GM23248 (cell line): Measurements from ENCODE around the gene POT1. TPM values are rescaled to one million over a fixed set of nuclear protein-coding genes. Genes with fewer than 3 reads are reported as not detected.

ENCODE experiments used
- DNase-seq: peaks from one replicate; pipeline ENCODE4 v3.0.0-alpha.2; 2015
- H2AFZ ChIP-seq: fragments of 200-600 bp; sonication (generic); 2 replicates; pipeline ENCODE4 v1.6.1; 2016; ENCODE audit warnings: antibody characterized with exemption
- H3F3A ChIP-seq: fragments of 200-600 bp; sonication (generic); 2 replicates; pipeline ENCODE4 v1.6.1; 2016; ENCODE audit warnings: mild to moderate bottlenecking, antibody characterized with exemption, mixed run types; ENCODE audit not compliant: insufficient read depth
- H3K27ac ChIP-seq: fragments of 200-600 bp; sonication (generic); 2 replicates; pipeline ENCODE4 v1.5.1; 2016; ENCODE audit warnings: mild to moderate bottlenecking
- H3K27me3 ChIP-seq: fragments of 200-600 bp; sonication (generic); replicated peaks from 2 replicates; pipeline ENCODE4 v1.6.1; 2016; ENCODE audit warnings: mild to moderate bottlenecking; ENCODE audit not compliant: insufficient read depth
- H3K36me3 ChIP-seq: fragments of 200-600 bp; sonication (generic); 2 replicates; pipeline ENCODE4 v1.6.1; 2016; ENCODE audit warnings: low read depth, mild to moderate bottlenecking
- H3K4me1 ChIP-seq: fragments of 200-600 bp; sonication (generic); 2 replicates; pipeline ENCODE4 v1.6.1; 2016; ENCODE audit warnings: mild to moderate bottlenecking; ENCODE audit not compliant: insufficient read depth
- H3K4me2 ChIP-seq: fragments of 200-600 bp; sonication (generic); one replicate; pipeline ENCODE4 v1.6.1; 2016; ENCODE audit warnings: mild to moderate bottlenecking; ENCODE audit not compliant: unreplicated experiment
- H3K4me3 ChIP-seq: fragments of 200-600 bp; sonication (generic); 2 replicates; pipeline ENCODE4 v1.5.1; 2016; ENCODE audit warnings: mild to moderate bottlenecking
- H3K79me2 ChIP-seq: fragments of 200-600 bp; sonication (generic); 2 replicates; pipeline ENCODE4 v1.6.1; 2016; ENCODE audit warnings: mild to moderate bottlenecking; ENCODE audit not compliant: insufficient read depth
- H3K9ac ChIP-seq: fragments of 200-600 bp; sonication (generic); 2 replicates; pipeline ENCODE4 v1.6.1; 2016; ENCODE audit warnings: mild to moderate bottlenecking
- H3K9me2 ChIP-seq: fragments of 200-600 bp; sonication (generic); 2 replicates; pipeline ENCODE4 v1.6.1; 2016; ENCODE audit warnings: mixed run types, mild to moderate bottlenecking, moderate library complexity; ENCODE audit not compliant: insufficient read depth
- H3K9me3 ChIP-seq: fragments of 200-600 bp; sonication (generic); one replicate; pipeline ENCODE4 v1.6.1; 2017; ENCODE audit warnings: low read depth
- H4K20me1 ChIP-seq: fragments of 200-600 bp; sonication (generic); 2 replicates; pipeline ENCODE4 v1.6.0; 2016; ENCODE audit not compliant: insufficient read depth
- EZH2 ChIP-seq: fragments of 200-600 bp; sonication (generic); IDR thresholded peaks from 2 replicates; pipeline ENCODE4 v1.6.1; 2018; ENCODE audit warnings: antibody characterized with exemption, mild to moderate bottlenecking; ENCODE audit not compliant: insufficient read depth, poor library complexity, severe bottlenecking
- EZH2phosphoT487 ChIP-seq: fragments of 200-600 bp; sonication (generic); IDR thresholded peaks from 2 replicates; pipeline ENCODE4 v1.6.1; 2018; ENCODE audit warnings: antibody characterized with exemption, moderate library complexity, mild to moderate bottlenecking, low read depth; ENCODE audit not compliant: insufficient read depth
- WGBS, 2 experiments: methylation state at CpG; one replicate each; pipeline ENCODE4 v1.1.6; 2015 to 2017; ENCODE audit warnings: low lambda C conversion rate in 2 of 2, low coverage in 1 of 2; ENCODE audit errors: missing lambda C conversion rate in 2 of 2; 5-methylcytosine and 5-hydroxymethylcytosine counted together
- in situ Hi-C: fragments of 300-500 bp; cut with MboI; formaldehyde crosslinking; loops from 2 replicates; pipeline ENCODE4 v1.15.0; 2020
- polyA plus RNA-seq: library from polyadenylated mRNA; unstranded; fragments of >200 nt; fragmentation: Nextera tagmentation; extraction: Ambion mirVana; gene quantifications from 2 replicates; pipeline ENCODE4 v1.2.1, GENCODE V29; 2016
- total RNA-seq: library from RNA; depleted of rRNA; stranded (reverse); fragments of >200 nt; shearing (Covaris generic); gene quantifications from 2 replicates; pipeline ENCODE4 v1.2.3, GENCODE V29; 2014

Gene POT1
- total and polyA plus RNA-seq, 2 experiments from 2014 or later = 12.5 to 15.8 TPM

- H3K27me3 ChIP-seq = no peaks in the 10 kb centered on the region
- H3K79me2 ChIP-seq = peaks cover 34% of the 10 kb centered on the region
- TF ChIP-seq EZH2 = no peak
- TF ChIP-seq EZH2phosphoT487 = no peak
- in situ Hi-C loops = no loop called here
- WGBS, 2 experiments = 68 to 74% methylated on average over 18 of the region's 18 CpGs
- no peak overlapping the region for H3K27ac ChIP-seq
- H3F3A ChIP-seq = no peaks in the 10 kb centered on the region
- H3K9me3 ChIP-seq = no peaks in the 10 kb centered on the region
- DNase-seq = no peak
- H3K36me3 ChIP-seq = no peaks in the 10 kb centered on the region
- no peak overlapping the region for H3K9ac ChIP-seq
- H3K4me1 ChIP-seq = peaks cover 10% of the 10 kb centered on the region
- no peak overlapping the region for H3K4me3 ChIP-seq
- H4K20me1 ChIP-seq = no peaks in the 10 kb centered on the region
- 0 out of 2 replicates have a peak overlapping the region, but pooled peaks have one; percentile 10 for H2AFZ ChIP-seq
- no peak overlapping the region for H3K4me2 ChIP-seq
- H3K9me2 ChIP-seq = no peaks in the 10 kb centered on the region
Measured at GRCh38 chr7:124930655-124931597, 1.3 kb upstream of the POT1 start.

GRCh38 chr7:124930173-124930623 is 573 bp upstream of the POT1 start:
- peak overlapping the region; percentile 91 for H3K4me3 ChIP-seq
- DNase-seq = no peak
- no peaks in the 10 kb centered on the region for H3K27me3 ChIP-seq
- H3K27ac ChIP-seq = peak overlapping the region; percentile 82
- peak overlapping the region; percentile 68 for H3K4me2 ChIP-seq
- in situ Hi-C loops = no loop called here
- peaks cover 10% of the 10 kb centered on the region for H3K4me1 ChIP-seq
- H4K20me1 ChIP-seq = no peaks in the 10 kb centered on the region
- WGBS, 2 experiments = 3% methylated on average over 1 of the region's 1 CpG
- peak overlapping the region; percentile 88 for H3K9ac ChIP-seq
- no peaks in the 10 kb centered on the region for H3K9me2 ChIP-seq
- no peaks in the 10 kb centered on the region for H3K36me3 ChIP-seq
- H3K79me2 ChIP-seq = peaks cover 41% of the 10 kb centered on the region
- peak overlapping the region; percentile 72 for H2AFZ ChIP-seq
- H3F3A ChIP-seq = no peaks in the 10 kb centered on the region
- TF ChIP-seq EZH2phosphoT487 (no peak), EZH2 (no peak)
- H3K9me3 ChIP-seq = no peaks in the 10 kb centered on the region

DNA sequence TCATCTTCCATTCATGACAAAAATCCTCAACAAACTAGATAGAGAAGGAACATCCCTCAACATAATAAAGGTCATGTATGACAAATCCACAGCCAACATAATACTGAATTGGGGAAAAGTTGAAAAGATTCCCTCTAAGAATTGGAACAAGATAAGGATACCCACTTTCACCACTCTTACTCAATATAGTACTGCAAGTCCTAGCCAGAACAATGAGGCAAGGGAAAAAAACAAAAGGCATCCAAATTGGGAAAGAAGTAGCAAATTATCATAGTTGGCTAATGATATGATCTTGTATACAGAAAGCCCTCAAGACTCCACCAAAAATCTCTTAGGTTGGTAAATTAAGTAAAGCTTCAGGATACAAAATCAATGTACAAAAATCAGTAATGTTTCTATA is 4.7 kb downstream of the POT1 start:
- H4K20me1 ChIP-seq = no peaks in the 10 kb centered on the region
- peaks cover 10% of the 10 kb centered on the region for H3K4me1 ChIP-seq
- no peaks in the 10 kb centered on the region for H3K27me3 ChIP-seq
- peaks cover 94% of the 10 kb centered on the region for H3K79me2 ChIP-seq
- H3K27ac ChIP-seq = no peak overlapping the region
- H3K9me2 ChIP-seq = no peaks in the 10 kb centered on the region
- H3K36me3 ChIP-seq = no peaks in the 10 kb centered on the region
- H3K9me3 ChIP-seq = no peaks in the 10 kb centered on the region
- no peak overlapping the region for H2AFZ ChIP-seq
- no peak overlapping the region for H3K9ac ChIP-seq
- DNase-seq = no peak
- no peak overlapping the region for H3K4me3 ChIP-seq
- H3K4me2 ChIP-seq = no peak overlapping the region
- H3F3A ChIP-seq = no peaks in the 10 kb centered on the region
- no peak for TF ChIP-seq EZH2
- no peak for TF ChIP-seq EZH2phosphoT487
- in situ Hi-C loops = no loop called here

DNA sequence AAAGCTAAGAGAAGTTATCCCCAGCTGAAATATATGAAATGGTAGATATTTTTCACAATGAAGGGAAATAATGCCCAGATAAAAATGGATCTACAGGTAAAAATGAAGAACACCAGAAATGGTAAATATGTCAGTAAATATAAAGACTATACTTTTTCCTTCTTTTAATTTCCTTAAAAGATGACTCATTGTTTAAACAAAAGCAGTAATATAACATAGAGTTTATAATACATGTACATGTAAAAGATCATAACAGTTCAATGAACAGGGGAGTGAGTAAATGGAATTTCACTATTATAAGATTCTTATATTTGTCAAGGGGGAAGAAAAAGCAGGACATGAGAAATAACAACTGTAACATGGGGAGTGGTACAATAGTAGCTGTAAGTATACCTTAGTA is 7.4 kb downstream of the POT1 start:
- Histone ChIP-seq H3K4me2 (no peak overlapping the region), H3K4me1 (no peaks in the 10 kb centered on the region), H3K4me3 (no peak overlapping the region), H4K20me1 (no peaks in the 10 kb centered on the region), H3K36me3 (no peaks in the 10 kb centered on the region), H3K79me2 (peaks cover 100% of the 10 kb centered on the region), H2AFZ (no peak overlapping the region), H3K9me2 (no peaks in the 10 kb centered on the region), H3K9ac (no peak overlapping the region), H3K9me3 (no peaks in the 10 kb centered on the region), H3K27ac (no peak overlapping the region), H3K27me3 (no peaks in the 10 kb centered on the region), H3F3A (no peaks in the 10 kb centered on the region)
- TF ChIP-seq EZH2 (no peak), EZH2phosphoT487 (no peak)
- in situ Hi-C loops = no loop called here
- no peak for DNase-seq
